IMR-90 (cell line): Measurements from ENCODE around the gene TCFL5. TPM values are rescaled to one million over a fixed set of nuclear protein-coding genes. Genes with fewer than 3 reads are reported as not detected.

ENCODE experiments used
- ATAC-seq: fragments of 200-7000 bp; cut with Tn5 transposase; 2 replicates; pipeline ENCODE4 v1.9.1; 2020; ENCODE audit warnings: low read depth, mild to moderate bottlenecking, moderate library complexity
- BruUV-seq: library from RNA; stranded (reverse); fragments of 400-500 nt; replicated peaks from 2 replicates; lab custom pipeline; 2021; lab: Mats Ljungman, UMichigan
- CTCF ChIA-PET: fragments of 300-600 bp; formaldehyde crosslinking; extraction: SDS; loops from one replicate; lab custom pipeline; 2021; ENCODE audit warnings: antibody characterized with exemption; lab: Yijun Ruan, JAX
- POLR2A ChIA-PET: fragments of 300-600 bp; sonication (Branson Sonifier 250); formaldehyde crosslinking; loops from one replicate; lab custom pipeline; 2022; ENCODE audit warnings: antibody characterized with exemption; ENCODE audit not compliant: unreplicated experiment; lab: Charles Lee
- DNase-seq: peaks from one replicate; pipeline ENCODE4 v3.0.0; 2013
- H2AFZ ChIP-seq: replicated peaks from 2 replicates; pipeline ENCODE3; 2013; ENCODE audit warnings: low read length, mild to moderate bottlenecking; ENCODE audit not compliant: poor library complexity
- H2AK5ac ChIP-seq: 2 replicates; pipeline ENCODE4 v1.6.1; 2013; ENCODE audit warnings: low read depth, low read length, inconsistent platforms
- H2AK9ac ChIP-seq: replicated peaks from 2 replicates; pipeline ENCODE3; 2013; ENCODE audit warnings: mild to moderate bottlenecking, low read depth, low read length, moderate library complexity; ENCODE audit not compliant: poor library complexity
- H2BK120ac ChIP-seq: 2 replicates; pipeline ENCODE4 v1.6.1; 2013; ENCODE audit warnings: low read depth, low read length, inconsistent platforms
- H2BK15ac ChIP-seq: 3 replicates; pipeline ENCODE4 v1.6.1; 2013; ENCODE audit warnings: low read depth, low read length, inconsistent platforms
- H2BK20ac ChIP-seq: 2 replicates; pipeline ENCODE4 v1.6.1; 2013; ENCODE audit warnings: low read depth, mild to moderate bottlenecking, inconsistent platforms, low read length, moderate library complexity
- H2BK5ac ChIP-seq: 2 replicates; pipeline ENCODE4 v1.6.1; 2013; ENCODE audit warnings: mild to moderate bottlenecking, low read depth, low read length, inconsistent platforms; ENCODE audit not compliant: poor library complexity, severe bottlenecking
- H3K14ac ChIP-seq: replicated peaks from 2 replicates; pipeline ENCODE4 v1.6.1; 2013; ENCODE audit warnings: low read depth, low read length, inconsistent platforms
- H3K18ac ChIP-seq: 2 replicates; pipeline ENCODE4 v1.6.1; 2013; ENCODE audit warnings: low read depth, low read length, control low read depth
- H3K23ac ChIP-seq: 2 replicates; pipeline ENCODE4 v1.6.1; 2013; ENCODE audit warnings: low read depth, low read length, inconsistent platforms
- H3K27ac ChIP-seq: 2 replicates; pipeline ENCODE4 v1.5.1; 2013; ENCODE audit warnings: mild to moderate bottlenecking, control low read depth, low read length; ENCODE audit not compliant: insufficient read depth
- H3K27me3 ChIP-seq: 2 replicates; pipeline ENCODE4 v1.6.1; 2013; ENCODE audit warnings: low read length; ENCODE audit not compliant: control insufficient read depth, insufficient read depth
- H3K36me3 ChIP-seq: 2 replicates; pipeline ENCODE4 v1.6.1; 2013; ENCODE audit warnings: low read length, mixed read lengths; ENCODE audit not compliant: control insufficient read depth, insufficient read depth
- H3K4ac ChIP-seq: 2 replicates; pipeline ENCODE4 v1.6.1; 2013; ENCODE audit warnings: low read depth, low read length, inconsistent platforms
- H3K4me1 ChIP-seq: 2 replicates; pipeline ENCODE4 v1.6.1; 2013; ENCODE audit warnings: low read length, mixed read lengths; ENCODE audit not compliant: control insufficient read depth, insufficient read depth
- H3K4me2 ChIP-seq: 2 replicates; pipeline ENCODE4 v1.6.1; 2013; ENCODE audit warnings: low read depth, mild to moderate bottlenecking, control low read depth, low read length, moderate library complexity
- H3K4me3 ChIP-seq: 2 replicates; pipeline ENCODE4 v1.5.1; 2013; ENCODE audit warnings: low read depth, mild to moderate bottlenecking, control low read depth, low read length, moderate library complexity; ENCODE audit not compliant: insufficient read depth
- H3K56ac ChIP-seq: 2 replicates; pipeline ENCODE4 v1.6.1; 2013; ENCODE audit warnings: low read length, inconsistent platforms; ENCODE audit not compliant: insufficient read depth; ENCODE audit errors: extremely low read depth
- H3K79me1 ChIP-seq, 2 experiments: 2 replicates each; pipeline ENCODE4 v1.6.1; 2013; ENCODE audit warnings: low read length in 2 of 2, inconsistent platforms in 1 of 2, low read depth in 1 of 2
- H3K9ac ChIP-seq: 2 replicates; pipeline ENCODE4 v1.6.1; 2013; ENCODE audit warnings: low read depth, low read length, control low read depth
- H3K9me1 ChIP-seq: 2 replicates; pipeline ENCODE4 v1.6.1; 2013; ENCODE audit warnings: low read length, inconsistent platforms; ENCODE audit not compliant: insufficient read depth
- H3K9me3 ChIP-seq: 2 replicates; pipeline ENCODE4 v1.6.1; 2013; ENCODE audit warnings: low read length; ENCODE audit not compliant: control insufficient read depth, insufficient read depth
- H4K20me1 ChIP-seq: 2 replicates; pipeline ENCODE4 v1.6.1; 2013; ENCODE audit warnings: low read length, inconsistent platforms; ENCODE audit not compliant: insufficient read depth
- H4K5ac ChIP-seq: 2 replicates; pipeline ENCODE4 v1.6.1; 2013; ENCODE audit warnings: mild to moderate bottlenecking, low read depth, low read length, control low read depth
- H4K8ac ChIP-seq, 2 experiments: 2 replicates each; pipeline ENCODE4 v1.6.1; 2013; ENCODE audit warnings: low read depth in 2 of 2, low read length in 2 of 2, control low read depth in 1 of 2, inconsistent platforms in 1 of 2
- H4K91ac ChIP-seq: 2 replicates; pipeline ENCODE4 v1.6.1; 2013; ENCODE audit warnings: low read depth, low read length, inconsistent platforms; ENCODE audit not compliant: insufficient read depth
- BHLHE40 ChIP-seq: fragments of 150-350 bp; IDR thresholded peaks from 2 replicates; pipeline ENCODE4 v1.6.1; 2016; ENCODE audit warnings: mild to moderate bottlenecking, low read depth, low read length
- CEBPB ChIP-seq: IDR thresholded peaks from 2 replicates; pipeline ENCODE4 v1.6.1; 2012; ENCODE audit warnings: low read depth, low read length, improper control_type of control experiment
- CHD1 ChIP-seq: IDR thresholded peaks from 2 replicates; pipeline ENCODE4 v1.6.1; 2012; ENCODE audit warnings: low read depth, low read length, improper control_type of control experiment
- ELK1 ChIP-seq: fragments of 150-350 bp; IDR thresholded peaks from 2 replicates; pipeline ENCODE4 v1.6.1; 2016; ENCODE audit warnings: low read depth, mild to moderate bottlenecking, low read length, moderate library complexity, borderline replicate concordance
- FOS ChIP-seq: fragments of 150-350 bp; IDR thresholded peaks from 2 replicates; pipeline ENCODE4 v1.6.1; 2016; ENCODE audit warnings: low read depth, low read length
- MAFK ChIP-seq: IDR thresholded peaks from 2 replicates; pipeline ENCODE4 v1.6.1; 2012; ENCODE audit warnings: low read depth, low read length, improper control_type of control experiment
- MAZ ChIP-seq: IDR thresholded peaks from 2 replicates; pipeline ENCODE4 v1.6.1; 2012; ENCODE audit warnings: low read depth, mild to moderate bottlenecking, low read length, improper control_type of control experiment, moderate library complexity, borderline replicate concordance
- MXI1 ChIP-seq: IDR thresholded peaks from 2 replicates; pipeline ENCODE4 v1.6.1; 2012; ENCODE audit warnings: low read depth, mild to moderate bottlenecking, low read length, moderate library complexity, borderline replicate concordance
- RCOR1 ChIP-seq: IDR thresholded peaks from 2 replicates; pipeline ENCODE4 v1.6.1; 2012; ENCODE audit warnings: mild to moderate bottlenecking, low read length, improper control_type of control experiment; ENCODE audit not compliant: insufficient replicate concordance
- RFX5 ChIP-seq: IDR thresholded peaks from 2 replicates; pipeline ENCODE4 v1.8.0; 2012; ENCODE audit warnings: low read depth, mild to moderate bottlenecking, low read length, moderate library complexity
- SMC3 ChIP-seq: fragments of 150-350 bp; IDR thresholded peaks from 2 replicates; pipeline ENCODE4 v1.6.1; 2016; ENCODE audit warnings: low read depth, mild to moderate bottlenecking, antibody characterized with exemption, low read length, moderate library complexity
- WGBS, 2 experiments: methylation state at CpG; one replicate each; pipeline versions ENCODE4 v1.1.5 to v1.1.7; 2013; ENCODE audit warnings: missing lambda C conversion rate in 2 of 2; ENCODE audit not compliant: insufficient read length in 1 of 2; ENCODE audit errors: extremely low coverage in 2 of 2; 5-methylcytosine and 5-hydroxymethylcytosine counted together
- dilution Hi-C: fragments of 300-500 bp; cut with HindIII; formaldehyde crosslinking; loops from one replicate; pipeline ENCODE4 v1.14.3; 2018; ENCODE audit warnings: low sequenced_read_pairs; ENCODE audit not compliant: unreplicated experiment
- in situ Hi-C: fragments of 300-500 bp; cut with MboI; formaldehyde crosslinking; loops from 3 replicates; pipeline ENCODE4 v1.14.3; 2019; ENCODE audit warnings: low sequenced_read_pairs, inconsistent platforms, mixed read lengths
- intact Hi-C: fragments of 100-400 bp; cut with micrococcal nuclease; formaldehyde crosslinking; loops from 2 replicates; pipeline ENCODE4 v1.10.0; 2022
- polyA plus RNA-seq, 3 experiments: library from polyadenylated mRNA; depleted of rRNA; stranded (reverse); fragments of >200 nt; gene quantifications; 2 replicates each; pipeline ENCODE4 v1.2.3, GENCODE V29; 2012; ENCODE audit warnings: low replicate concordance in 1 of 3
- total RNA-seq: library from RNA; depleted of rRNA; stranded (reverse); fragments of >200 nt; gene quantifications from 2 replicates; pipeline ENCODE4 v1.2.3, GENCODE V29; 2012
- TF ChIP-seq, protein P1 (sequence below): fragments of 150-350 bp; IDR thresholded peaks from 2 replicates; pipeline ENCODE4 v1.6.1; 2017; ENCODE audit warnings: mild to moderate bottlenecking, antibody characterized with exemption, low read length, low read depth

TCFL5 gene
- total and polyA plus RNA-seq, 2 of the 4 experiments (the other 2 are of a cell fraction), result 6.0 to 8.2 TPM

DNA sequence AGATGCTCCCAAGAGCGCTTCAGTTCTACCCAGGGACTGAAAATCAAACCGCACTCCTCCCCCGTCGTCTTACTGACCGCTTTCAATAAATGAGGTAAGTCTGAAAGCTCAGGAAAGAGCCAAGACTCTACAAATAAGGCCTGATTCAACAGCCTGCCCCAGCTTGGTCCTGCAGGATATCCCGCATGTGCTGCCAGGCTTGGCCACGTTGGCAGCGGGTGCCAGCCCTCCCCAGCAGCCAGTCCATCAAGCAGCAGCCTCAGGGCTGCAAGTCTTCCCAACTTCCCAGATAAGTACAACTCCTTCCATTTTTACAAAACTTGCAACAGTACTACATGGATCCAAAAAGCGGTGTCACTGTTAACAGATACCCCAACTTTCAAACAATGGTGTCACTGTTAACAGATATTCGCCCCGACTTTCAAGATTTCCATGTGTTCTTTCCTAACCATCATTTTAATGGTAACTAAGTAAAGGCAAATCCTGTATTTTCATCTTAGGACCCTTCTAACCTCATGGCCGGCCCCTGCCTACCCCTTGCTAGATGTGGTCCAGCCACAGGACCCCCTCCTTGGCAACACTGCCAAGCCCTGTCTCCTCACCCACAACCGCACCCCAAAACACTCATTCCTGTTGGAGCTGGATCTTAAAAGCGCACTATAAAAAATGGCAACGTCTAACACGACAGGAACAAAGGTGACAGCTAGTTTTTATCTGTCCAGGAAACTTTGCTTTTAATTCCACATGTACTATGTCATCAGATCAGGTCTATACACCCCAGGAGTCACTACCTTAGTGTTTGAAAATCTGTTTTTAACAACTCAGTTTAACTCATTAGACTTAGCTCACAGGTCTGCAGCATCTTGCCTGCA is 36.7 kb upstream of the TCFL5 start:
- no peak overlapping the region for H2AFZ ChIP-seq
- TF ChIP-seq RFX5, result no peak
- TF ChIP-seq MXI1, result no peak
- TF ChIP-seq CHD1, result no peak
- TF ChIP-seq FOS, result no peak
- TF ChIP-seq BHLHE40, result no peak
- TF ChIP-seq RCOR1, result no peak
- TF ChIP-seq MAFK, result no peak
- no peak for TF ChIP-seq MAZ
- TF ChIP-seq SMC3, result no peak
- no peak for TF ChIP-seq CEBPB
- TF ChIP-seq ELK1, result no peak
- TF ChIP-seq, protein P1, sequence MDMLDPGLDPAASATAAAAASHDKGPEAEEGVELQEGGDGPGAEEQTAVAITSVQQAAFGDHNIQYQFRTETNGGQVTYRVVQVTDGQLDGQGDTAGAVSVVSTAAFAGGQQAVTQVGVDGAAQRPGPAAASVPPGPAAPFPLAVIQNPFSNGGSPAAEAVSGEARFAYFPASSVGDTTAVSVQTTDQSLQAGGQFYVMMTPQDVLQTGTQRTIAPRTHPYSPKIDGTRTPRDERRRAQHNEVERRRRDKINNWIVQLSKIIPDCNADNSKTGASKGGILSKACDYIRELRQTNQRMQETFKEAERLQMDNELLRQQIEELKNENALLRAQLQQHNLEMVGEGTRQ, result no peak
- no peak overlapping the region for H2BK120ac ChIP-seq
- peaks cover 30% of the 10 kb centered on the region for H4K20me1 ChIP-seq
- in situ Hi-C loops, result no loop called here
- no peak overlapping the region for H2BK20ac ChIP-seq
- no peak overlapping the region for H3K9ac ChIP-seq
- peaks cover 20% of the 10 kb centered on the region for H3K4me1 ChIP-seq
- no TSS peak for BruUV-seq
- H2BK5ac ChIP-seq, result no peak overlapping the region
- no peaks in the 10 kb centered on the region for H3K9me3 ChIP-seq
- CTCF ChIA-PET, result no interaction called here
- H4K5ac ChIP-seq, result no peak overlapping the region
- no peak overlapping the region for H3K23ac ChIP-seq
- H2AK9ac ChIP-seq, result no peak overlapping the region
- no peaks in the 10 kb centered on the region for H3K27me3 ChIP-seq
- no peak overlapping the region for H3K4me3 ChIP-seq
- H4K91ac ChIP-seq, result no peak overlapping the region
- H3K4me2 ChIP-seq, result no peak overlapping the region
- H4K8ac ChIP-seq, result no peak overlapping the region
- no peak overlapping the region for H3K4ac ChIP-seq
- peaks cover 15 to 69% of the 10 kb centered on the region in 2 experiments; a peak in 3 of 4 replicates for H3K79me1 ChIP-seq
- H3K14ac ChIP-seq, result no peak overlapping the region
- H3K36me3 ChIP-seq, result peaks cover 43% of the 10 kb centered on the region
- H2AK5ac ChIP-seq, result no peak overlapping the region
- 98% methylated on average over 7 of the region's 16 CpGs; no CpG with 5 or more reads in 1 of the 2 experiments for WGBS, 2 experiments
- H3K27ac ChIP-seq, result no peak overlapping the region
- DNase-seq, result no peak
- no peak overlapping the region for H2BK15ac ChIP-seq
- no peak overlapping the region for H3K56ac ChIP-seq
- H3K9me1 ChIP-seq, result peaks cover 6% of the 10 kb centered on the region
- dilution Hi-C loops, result no loop called here
- intact Hi-C loops, result no loop called here
- H3K18ac ChIP-seq, result no peak overlapping the region
- POLR2A ChIA-PET, result no interaction called here
- no peak for ATAC-seq
